ENCODE measurements around the gene DNAH1. TPM values are rescaled to one million over a fixed set of nuclear protein-coding genes. Genes with fewer than 3 reads are reported as not detected.

Gene DNAH1
- total RNA-seq, 1 experiment from 2014 or later = 5.9 TPM

DNA sequence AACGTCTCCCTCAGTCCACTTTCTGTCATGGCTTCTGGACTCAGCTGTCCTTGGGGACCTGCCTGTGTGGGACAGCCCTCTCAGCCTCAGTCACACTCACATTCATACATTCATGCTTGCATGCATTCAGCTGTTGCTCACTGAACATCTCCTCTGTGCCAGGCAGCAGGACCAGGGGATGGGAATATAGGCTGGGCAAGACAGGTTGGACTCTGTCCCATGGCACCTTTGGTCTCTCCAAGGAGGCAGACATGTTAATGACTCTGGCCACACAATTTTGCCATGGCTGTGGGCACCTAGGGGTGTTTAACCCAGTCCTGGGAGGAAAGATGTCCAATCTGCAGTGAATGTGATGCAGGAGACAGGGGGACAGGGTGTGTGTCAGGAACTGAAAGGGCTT lies 7.8 kb upstream of the DNAH1 start:
- Histone ChIP-seq H3K4me3 (no peak overlapping the region), H3K79me2 (ENCODE audit: low read depth) (no peaks in the 10 kb centered on the region), H3K9me2 (ENCODE audit: insufficient read depth) (no peaks in the 10 kb centered on the region), H3K27me3 (ENCODE audit: insufficient read depth, low read depth) (no peaks in the 10 kb centered on the region), H2AFZ (no peak overlapping the region), H3K4me1 (replicated peaks; ENCODE audit: insufficient read depth) (peaks cover 5% of the 10 kb centered on the region), H4K20me1 (ENCODE audit: insufficient read depth) (no peaks in the 10 kb centered on the region), H3K9me3 (ENCODE audit: insufficient read depth, low read depth) (no peaks in the 10 kb centered on the region), H3F3A (ENCODE audit: insufficient read depth, low read depth) (no peaks in the 10 kb centered on the region), H3K36me3 (ENCODE audit: low read depth) (no peaks in the 10 kb centered on the region), H3K4me2 (no peak overlapping the region), H3K27ac (no peak overlapping the region)
- TF ChIP-seq, protein P1, sequence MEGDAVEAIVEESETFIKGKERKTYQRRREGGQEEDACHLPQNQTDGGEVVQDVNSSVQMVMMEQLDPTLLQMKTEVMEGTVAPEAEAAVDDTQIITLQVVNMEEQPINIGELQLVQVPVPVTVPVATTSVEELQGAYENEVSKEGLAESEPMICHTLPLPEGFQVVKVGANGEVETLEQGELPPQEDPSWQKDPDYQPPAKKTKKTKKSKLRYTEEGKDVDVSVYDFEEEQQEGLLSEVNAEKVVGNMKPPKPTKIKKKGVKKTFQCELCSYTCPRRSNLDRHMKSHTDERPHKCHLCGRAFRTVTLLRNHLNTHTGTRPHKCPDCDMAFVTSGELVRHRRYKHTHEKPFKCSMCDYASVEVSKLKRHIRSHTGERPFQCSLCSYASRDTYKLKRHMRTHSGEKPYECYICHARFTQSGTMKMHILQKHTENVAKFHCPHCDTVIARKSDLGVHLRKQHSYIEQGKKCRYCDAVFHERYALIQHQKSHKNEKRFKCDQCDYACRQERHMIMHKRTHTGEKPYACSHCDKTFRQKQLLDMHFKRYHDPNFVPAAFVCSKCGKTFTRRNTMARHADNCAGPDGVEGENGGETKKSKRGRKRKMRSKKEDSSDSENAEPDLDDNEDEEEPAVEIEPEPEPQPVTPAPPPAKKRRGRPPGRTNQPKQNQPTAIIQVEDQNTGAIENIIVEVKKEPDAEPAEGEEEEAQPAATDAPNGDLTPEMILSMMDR (conservative IDR thresholded peaks at IDR 0.05) = no peak
- TF ChIP-seq EZH2 (IDR thresholded peaks at IDR 0.05; ENCODE audit: low read depth) = no peak
- no TSS peak for BruUV-seq (replicated peaks)
- CTCF ChIA-PET = no interaction called here
- no peak for DNase-seq
- intact Hi-C loops (cut with micrococcal nuclease; ENCODE audit: unreplicated experiment) = no loop called here
- POLR2A ChIA-PET (ENCODE audit: unreplicated experiment) = no interaction called here

DNA sequence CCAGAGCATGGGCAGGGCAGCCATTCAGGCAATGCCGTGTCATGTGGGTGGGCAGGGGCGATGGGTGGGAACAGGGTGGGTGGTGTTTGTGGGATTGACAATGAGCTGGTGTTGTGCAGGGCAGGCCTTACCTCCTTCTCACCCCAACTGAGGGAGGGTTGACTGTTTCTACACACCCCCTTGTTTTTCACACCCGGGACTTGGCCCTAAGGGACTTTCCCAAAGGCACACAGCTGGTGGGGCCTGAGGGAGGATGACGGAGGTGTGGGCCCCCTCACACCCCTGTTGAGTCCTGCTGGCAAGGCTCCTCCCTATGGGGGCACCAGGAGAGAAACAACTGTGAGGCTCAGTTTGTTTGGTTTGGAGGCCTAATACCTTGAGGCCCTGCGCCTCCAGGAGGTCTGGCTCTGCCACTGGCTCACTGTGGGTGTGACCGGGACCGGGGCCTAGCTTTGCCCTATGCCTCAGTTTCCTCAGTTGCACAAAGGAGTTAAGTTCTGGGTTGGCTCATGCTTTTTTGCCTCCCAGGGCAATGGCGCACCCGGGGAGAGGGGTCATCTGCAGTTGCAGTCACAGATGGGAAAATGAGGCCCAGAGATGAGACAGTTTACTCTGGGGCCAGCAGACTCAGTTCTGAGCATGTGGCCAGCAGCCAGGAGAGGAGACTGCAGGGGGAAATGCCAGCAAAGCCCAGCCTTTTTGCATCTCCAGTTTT lies 5.1 kb upstream of the DNAH1 start:
- no peak overlapping the region for H2AFZ ChIP-seq
- H3K36me3 ChIP-seq (ENCODE audit: low read depth) = no peaks in the 10 kb centered on the region
- H3K4me1 ChIP-seq (replicated peaks; ENCODE audit: insufficient read depth) = peaks cover 19% of the 10 kb centered on the region
- H4K20me1 ChIP-seq (ENCODE audit: insufficient read depth) = no peaks in the 10 kb centered on the region
- no peak overlapping the region for H3K4me3 ChIP-seq
- H3K4me2 ChIP-seq = no peak overlapping the region
- ChIA-PET POLR2A (ENCODE audit: unreplicated experiment) (interaction anchor here (0.6 kb wide), 1 partner anchor 575 kb away, joined by 5 read pairs; no protein-coding TSS in a partner anchor), CTCF (no interaction called here)
- BruUV-seq (replicated peaks) = no TSS peak
- H3K79me2 ChIP-seq (ENCODE audit: low read depth) = no peaks in the 10 kb centered on the region
- H3K27me3 ChIP-seq (ENCODE audit: insufficient read depth, low read depth) = no peaks in the 10 kb centered on the region
- no peak overlapping the region for H3K27ac ChIP-seq
- no peaks in the 10 kb centered on the region for H3K9me2 ChIP-seq (ENCODE audit: insufficient read depth)
- intact Hi-C loops (cut with micrococcal nuclease; ENCODE audit: unreplicated experiment) = no loop called here
- TF ChIP-seq, protein P1 (conservative IDR thresholded peaks at IDR 0.05) = no peak
- TF ChIP-seq EZH2 (IDR thresholded peaks at IDR 0.05; ENCODE audit: low read depth) = no peak
- DNase-seq = no peak
- no peaks in the 10 kb centered on the region for H3F3A ChIP-seq (ENCODE audit: insufficient read depth, low read depth)
- no peaks in the 10 kb centered on the region for H3K9me3 ChIP-seq (ENCODE audit: insufficient read depth, low read depth)

DNA sequence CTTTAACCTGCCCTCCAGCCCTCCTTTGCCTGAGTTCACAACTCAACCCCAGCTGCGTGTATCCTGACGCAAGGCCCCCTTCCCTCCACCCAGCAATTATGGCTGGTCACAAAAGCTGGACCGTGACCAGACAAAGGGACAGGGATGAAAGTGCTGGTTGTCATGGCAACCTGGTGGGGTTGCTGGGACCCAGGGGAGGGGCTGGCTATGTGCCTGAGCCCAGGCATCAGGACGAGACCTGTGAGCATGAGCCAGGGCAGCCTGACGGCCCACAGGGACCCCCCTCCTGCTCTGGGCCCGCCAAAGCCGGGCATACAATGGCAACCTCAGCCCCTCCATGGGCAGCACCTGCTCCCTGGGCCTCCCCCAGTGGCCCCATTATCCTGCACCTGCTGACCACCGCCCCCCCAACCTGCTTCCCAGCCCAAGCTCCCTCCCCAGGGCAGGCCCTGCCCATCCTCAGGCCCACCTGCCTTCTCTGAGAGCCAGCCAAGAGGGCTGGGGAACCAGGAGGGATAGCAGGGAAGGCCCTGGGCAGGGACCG lies 4.5 kb upstream of the DNAH1 start:
- no peak overlapping the region for H3K27ac ChIP-seq
- H4K20me1 ChIP-seq (ENCODE audit: insufficient read depth) = no peaks in the 10 kb centered on the region
- ChIA-PET CTCF (no interaction called here), POLR2A (ENCODE audit: unreplicated experiment) (no interaction called here)
- H3K36me3 ChIP-seq (ENCODE audit: low read depth) = no peaks in the 10 kb centered on the region
- no peak overlapping the region for H3K4me2 ChIP-seq
- H3K4me1 ChIP-seq (replicated peaks; ENCODE audit: insufficient read depth) = peaks cover 19% of the 10 kb centered on the region
- no peaks in the 10 kb centered on the region for H3F3A ChIP-seq (ENCODE audit: insufficient read depth, low read depth)
- H3K9me2 ChIP-seq (ENCODE audit: insufficient read depth) = no peaks in the 10 kb centered on the region
- H3K9me3 ChIP-seq (ENCODE audit: insufficient read depth, low read depth) = no peaks in the 10 kb centered on the region
- TF ChIP-seq, protein P1 (conservative IDR thresholded peaks at IDR 0.05) = no peak
- no peak for TF ChIP-seq EZH2 (IDR thresholded peaks at IDR 0.05; ENCODE audit: low read depth)
- H3K79me2 ChIP-seq (ENCODE audit: low read depth) = no peaks in the 10 kb centered on the region
- no peak for DNase-seq
- no peak overlapping the region for H2AFZ ChIP-seq
- BruUV-seq (replicated peaks) = no TSS peak
- H3K27me3 ChIP-seq (ENCODE audit: insufficient read depth, low read depth) = no peaks in the 10 kb centered on the region
- intact Hi-C loops (cut with micrococcal nuclease; ENCODE audit: unreplicated experiment) = no loop called here
- no peak overlapping the region for H3K4me3 ChIP-seq

All from PC-9 (cell line).